GM19328 (cell line): ENCODE results near the gene ALDH1A1.

ENCODE experiments used
- ATAC-seq: cut with Tn5 transposase; IDR thresholded peaks from one replicate; pipeline ENCODE4 v1.9.1; 2021; ENCODE audit warnings: mild to moderate bottlenecking, moderate library complexity; ENCODE audit not compliant: unreplicated experiment

ALDH1A1 gene

DNA sequence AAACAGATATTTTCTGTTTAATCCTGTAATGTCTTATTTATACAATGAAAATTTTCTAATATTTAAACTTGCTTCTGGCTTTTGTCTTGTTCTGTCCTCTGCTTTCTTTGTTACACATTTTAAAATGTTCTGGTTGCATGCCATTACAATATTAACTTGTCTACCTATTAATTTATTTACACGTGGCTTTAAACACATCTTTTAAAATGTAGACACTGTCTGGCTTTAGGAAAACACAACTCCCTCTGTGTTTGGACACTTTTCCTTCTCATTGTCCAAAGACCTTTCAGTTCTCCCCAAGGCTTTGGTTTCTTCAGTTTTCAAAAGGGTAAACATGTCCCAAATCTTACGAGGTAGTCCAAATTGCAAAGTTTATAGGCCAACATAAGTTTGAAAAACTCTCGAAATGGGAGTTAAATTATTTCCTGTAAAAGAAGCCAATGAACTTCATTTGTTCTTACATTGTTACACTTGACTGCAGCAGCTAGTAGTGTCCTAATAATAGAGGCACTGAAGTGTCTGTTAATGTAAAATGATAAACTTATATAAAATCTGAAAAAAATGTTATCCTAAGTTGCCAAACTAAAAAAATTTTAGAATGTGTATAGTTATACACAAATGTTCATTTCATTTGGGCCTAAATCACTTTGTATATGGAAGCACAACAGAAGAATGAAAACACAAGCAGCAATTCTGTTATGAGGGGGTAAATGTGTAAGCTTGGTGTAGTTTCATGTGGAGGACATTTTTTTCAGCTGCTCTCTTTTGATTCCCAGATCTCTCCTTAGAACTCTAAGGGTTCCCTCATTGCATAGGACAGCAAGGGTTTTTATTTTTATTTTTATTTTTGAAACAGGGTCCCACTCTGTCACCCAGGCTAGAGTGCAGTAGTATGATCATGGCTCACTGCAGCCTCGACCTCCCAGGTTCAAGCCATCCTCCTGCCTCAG is 53.8 kb downstream of the ALDH1A1 start:
- ATAC-seq, result no peak

DNA sequence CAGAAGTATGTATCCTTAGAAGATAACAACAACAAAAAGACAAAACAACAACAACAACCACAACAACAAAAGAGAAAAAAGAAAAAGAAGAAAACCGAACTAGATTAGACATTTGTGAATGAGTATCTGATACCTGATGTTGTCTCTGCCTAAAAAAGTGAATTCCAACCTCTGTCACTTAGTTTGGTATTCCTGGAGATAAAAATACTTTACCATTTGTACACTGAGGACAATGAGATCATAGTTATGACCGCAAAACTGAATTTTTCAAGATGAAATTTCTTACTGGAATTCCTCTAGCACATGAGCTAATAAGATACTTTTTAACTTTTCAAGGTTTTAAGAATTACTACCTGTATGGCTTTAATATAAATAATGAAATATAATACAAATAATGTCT is 54.5 kb downstream of the ALDH1A1 start:
- ATAC-seq, result no peak

DNA sequence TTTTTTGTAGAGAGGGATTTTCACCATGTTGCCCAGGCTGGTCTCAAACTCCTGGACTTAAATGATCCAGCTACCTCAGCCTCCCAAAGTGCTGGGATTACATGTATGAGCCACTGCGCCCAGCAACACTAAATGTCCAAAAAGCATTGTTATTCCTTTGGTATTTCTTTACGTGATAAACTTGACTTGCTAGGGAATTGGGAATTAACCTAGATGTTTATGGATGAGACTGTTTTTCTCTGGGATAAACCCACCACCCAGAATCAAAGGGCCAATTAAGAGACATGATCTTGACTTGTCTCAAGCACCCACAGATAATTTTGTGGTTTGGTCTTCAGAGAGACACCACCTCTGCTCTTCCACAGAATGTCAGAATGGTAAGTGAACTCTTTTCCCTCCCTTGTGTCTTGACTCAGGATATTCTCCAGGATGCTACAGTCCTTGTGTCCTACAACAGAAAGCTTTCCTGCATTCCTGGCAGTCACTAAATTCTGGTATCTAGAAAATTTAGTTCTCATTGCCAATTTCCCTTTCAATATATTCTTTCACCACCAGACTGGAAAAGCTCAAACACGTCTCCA is 55.7 kb downstream of the ALDH1A1 start:
- ATAC-seq, result no peak

DNA sequence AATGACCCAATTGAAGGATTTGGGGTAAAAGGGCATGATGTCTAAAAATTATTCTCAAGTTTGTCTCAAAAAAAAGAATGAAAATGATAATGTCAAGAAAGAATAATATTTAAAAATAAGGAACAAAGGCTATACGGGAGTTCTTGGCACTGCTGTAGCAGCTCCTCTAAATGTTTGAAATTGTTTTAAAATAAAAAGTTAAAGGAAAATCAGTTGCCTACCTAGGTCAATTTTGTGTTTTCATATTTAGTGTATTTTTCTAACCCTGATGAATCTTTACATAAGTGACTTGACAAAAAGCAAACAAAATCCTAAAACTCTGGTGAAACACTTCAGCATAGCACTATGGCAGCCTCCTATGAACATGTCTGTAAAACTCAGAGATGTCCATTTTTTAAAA is 56.4 kb downstream of the ALDH1A1 start:
- ATAC-seq, result no peak

DNA sequence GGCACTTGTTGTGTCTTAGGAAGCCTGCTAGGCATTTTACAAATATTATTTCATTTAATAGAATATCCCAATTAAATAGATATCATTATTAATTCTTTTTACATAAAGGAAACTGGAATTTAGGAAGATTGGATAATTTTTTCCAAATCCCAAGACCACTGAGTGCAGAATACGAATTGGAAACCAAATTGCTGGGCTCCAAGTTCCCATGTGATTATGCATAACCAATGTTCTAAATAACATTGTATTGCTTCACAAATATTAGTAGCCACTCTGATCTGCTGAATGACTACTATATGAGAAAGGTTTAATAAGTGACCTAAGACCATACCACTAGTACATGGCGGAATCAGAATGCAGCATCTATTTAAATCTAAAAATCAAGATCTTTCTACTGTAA is 57.7 kb downstream of the ALDH1A1 start:
- no peak for ATAC-seq

DNA sequence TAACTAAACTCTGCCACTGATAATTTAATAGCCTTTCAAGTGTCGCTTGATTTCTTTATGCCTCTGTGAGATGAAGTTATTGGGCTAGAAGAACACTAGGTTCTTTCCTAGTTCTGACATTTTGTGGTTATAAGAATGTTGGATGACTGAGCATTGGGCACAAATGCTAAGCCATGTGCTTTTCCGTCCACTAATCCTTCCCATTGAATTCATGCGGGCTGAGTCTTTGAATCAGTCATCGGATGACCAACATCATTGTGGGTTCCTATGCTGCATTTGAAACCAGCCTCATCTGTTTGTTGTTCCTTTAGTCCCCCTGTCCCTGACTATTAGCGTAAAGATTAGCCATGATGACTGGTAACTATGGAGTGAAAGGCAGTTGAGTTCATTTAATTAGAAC is 58.5 kb downstream of the ALDH1A1 start:
- ATAC-seq, result no peak

DNA sequence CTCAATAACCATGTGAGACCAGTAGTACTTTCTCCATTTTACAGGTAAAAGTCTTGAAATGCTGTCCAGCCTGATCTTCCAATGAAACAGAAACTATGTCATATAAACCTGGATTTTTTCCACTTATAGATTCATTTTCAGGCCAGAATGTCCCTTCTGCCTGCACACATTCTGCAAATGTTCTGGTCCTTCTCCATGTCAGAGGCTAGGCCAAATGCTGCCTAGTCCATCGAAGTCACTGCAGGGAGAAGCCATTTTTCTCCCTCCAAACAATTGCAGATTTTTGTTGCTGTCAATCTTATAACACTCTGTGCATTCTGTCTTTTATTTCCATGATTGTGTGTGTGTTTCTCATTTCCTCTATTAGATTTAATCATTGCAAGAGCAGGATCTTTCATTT is 59.4 kb downstream of the ALDH1A1 start:
- ATAC-seq, result no peak

DNA sequence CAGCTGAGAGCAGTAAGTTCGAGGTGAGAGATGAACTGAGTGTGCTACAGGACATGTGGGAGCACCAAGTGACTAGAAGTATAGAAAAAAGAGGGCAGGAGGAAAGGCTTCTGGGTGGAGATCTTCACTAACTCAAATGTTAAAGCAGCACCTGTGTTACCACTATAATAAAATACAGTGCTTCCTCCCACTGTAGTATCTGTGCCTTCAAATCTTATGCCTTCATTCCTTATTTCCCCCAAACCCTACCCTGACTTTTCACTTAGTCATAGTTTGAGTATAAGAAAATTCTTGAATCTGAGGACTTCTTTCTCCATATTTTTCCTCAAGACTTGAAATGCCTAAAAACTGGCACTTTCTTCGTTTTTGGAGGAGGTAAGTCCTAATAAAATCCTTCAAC is 61.8 kb downstream of the ALDH1A1 start:
- ATAC-seq, result no peak

DNA sequence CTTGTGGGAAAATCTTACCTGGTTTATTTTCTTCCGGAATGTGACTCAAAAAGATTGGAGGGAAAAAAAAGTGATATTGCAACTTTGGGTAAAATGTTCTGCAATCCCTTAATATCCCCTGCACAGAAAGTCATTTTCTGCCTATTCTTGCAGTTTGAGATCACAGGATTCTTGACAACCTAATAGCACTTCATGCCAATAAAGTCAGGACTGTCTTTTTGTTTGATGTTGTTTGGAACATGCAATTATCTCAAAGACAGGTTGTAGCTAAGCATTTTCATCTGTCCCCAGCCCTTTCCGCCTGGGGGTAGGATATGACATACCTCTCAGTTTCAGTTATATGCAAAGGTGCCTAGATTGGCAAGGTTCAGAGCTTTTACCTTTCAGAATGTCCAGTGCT is 63.9 kb downstream of the ALDH1A1 start:
- no peak for ATAC-seq

DNA sequence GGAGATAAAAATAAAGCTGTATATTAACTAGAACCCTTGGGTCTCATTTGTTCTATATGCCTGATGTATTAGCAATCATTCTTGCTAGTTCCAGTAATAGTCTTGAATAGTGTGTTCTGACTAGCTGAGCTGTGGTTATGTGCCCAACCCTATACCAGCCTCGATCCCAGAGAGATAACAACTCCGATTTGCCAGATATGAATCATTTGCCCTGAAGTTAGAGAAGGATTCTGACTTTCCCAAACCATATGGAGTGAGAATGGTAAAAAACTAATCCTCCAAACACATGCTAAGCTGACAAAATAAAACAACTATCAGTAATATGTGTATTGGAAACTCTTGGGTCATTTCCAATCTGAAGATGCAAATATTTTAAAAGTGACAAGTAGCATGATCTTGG is 64.8 kb downstream of the ALDH1A1 start:
- ATAC-seq, result no peak

DNA sequence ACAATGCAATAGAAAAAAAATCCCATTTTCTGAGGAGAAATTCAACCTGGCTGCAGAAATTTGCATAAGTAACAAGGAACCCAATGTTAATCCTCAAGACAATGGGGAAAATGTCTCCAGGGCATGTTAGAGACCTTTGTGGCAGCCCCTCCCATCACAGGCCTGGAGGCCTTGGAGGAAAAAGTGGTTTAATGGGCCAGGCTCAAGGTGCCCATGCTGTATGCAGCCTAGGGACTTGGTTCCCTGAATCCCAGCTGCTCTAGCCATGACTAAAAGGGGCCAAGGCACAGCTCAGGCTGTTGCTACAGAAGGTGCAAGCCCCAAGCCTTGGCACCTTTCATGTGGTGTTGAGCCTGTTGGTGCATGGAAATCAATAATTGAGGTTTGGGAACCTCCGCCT is 66.5 kb downstream of the ALDH1A1 start:
- no peak for ATAC-seq

DNA sequence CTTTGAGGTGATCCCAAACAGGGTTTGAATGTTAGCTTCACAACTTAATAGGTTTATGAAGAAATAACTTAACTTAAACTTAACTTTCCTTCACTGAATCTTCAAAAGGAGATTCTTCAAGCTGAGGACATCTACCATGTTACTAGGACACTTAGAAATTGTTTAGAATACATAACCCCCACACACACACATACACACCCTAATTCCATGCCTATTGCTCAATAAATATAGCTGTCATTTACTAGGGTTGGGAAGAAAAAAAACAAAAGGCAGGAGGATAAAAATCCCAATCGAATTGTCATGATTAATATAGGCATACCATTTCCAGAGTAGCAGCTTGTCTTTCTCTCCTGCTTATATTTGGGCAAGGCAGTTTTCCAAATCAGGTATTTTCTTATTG is 68.3 kb downstream of the ALDH1A1 start:
- no peak for ATAC-seq

DNA sequence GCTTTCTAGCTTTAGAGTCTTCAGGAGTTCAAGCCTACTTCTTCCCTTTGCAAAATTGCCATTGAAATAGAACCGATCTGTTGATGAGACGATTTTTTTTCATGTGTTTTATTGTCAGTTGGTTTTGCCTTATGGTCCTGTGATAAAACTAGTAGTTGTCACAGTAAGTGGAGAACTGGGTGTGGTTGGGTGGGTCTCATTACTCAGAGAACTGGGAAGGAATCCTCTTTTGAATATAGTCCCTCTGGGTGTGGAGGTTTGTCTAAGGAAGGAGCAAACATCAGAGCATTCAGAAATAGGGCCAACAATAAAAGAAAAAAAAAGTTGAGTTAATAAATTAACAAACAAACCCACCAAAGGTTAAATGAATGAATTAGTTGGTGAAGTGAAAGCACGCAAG is 69.0 kb downstream of the ALDH1A1 start:
- ATAC-seq, result no peak

DNA sequence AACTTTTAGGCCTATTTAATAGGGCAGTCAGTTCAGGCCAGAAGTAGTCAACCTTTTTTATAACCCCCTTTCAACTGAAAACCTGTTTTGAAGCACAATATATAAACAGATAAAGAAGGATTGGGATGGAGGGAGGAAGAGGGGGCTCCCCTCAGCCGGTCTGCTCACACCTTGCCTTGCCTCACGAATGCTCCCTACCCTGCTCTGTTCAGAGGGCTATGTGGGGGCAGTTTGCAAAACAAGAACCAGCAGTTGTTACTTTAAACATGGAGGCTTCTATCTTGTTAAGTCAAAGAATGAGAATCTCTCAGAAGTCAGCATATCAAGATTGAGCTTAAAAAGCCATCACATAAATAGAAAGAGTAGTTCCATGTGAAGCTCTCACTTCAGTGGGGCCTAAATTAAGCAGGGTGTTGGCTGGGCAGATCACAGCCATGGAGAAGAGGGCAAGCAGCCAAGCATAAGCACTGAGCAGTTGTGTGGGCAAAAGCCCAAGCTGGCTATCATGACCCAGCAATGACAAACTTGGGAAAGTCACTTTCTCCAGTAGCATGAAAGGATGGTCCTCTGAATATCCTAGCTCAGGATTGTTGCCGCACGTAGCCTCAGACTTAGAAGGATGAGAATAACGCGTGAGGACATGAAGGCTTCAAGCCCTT is 70.6 kb downstream of the ALDH1A1 start:
- ATAC-seq, result no peak

DNA sequence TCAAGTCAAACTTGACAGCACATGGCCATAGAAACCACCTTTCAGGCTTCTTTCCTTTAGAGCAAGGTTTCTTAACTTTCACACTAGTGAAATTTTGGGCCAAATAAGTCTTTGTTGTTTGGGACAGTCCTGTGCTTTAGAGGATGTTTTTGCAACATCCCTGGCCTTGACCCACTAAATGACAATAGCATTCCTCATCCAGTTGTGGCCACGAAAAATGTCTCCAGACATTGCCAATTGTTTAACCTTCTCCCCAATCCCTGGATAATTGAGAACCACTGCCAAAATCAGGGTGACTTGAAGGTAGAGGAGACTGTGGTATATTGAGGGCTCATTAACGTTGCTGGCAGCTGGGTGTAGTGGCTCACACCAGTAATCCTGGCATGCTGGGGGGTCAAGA is 72.0 kb downstream of the ALDH1A1 start:
- ATAC-seq, result no peak

DNA sequence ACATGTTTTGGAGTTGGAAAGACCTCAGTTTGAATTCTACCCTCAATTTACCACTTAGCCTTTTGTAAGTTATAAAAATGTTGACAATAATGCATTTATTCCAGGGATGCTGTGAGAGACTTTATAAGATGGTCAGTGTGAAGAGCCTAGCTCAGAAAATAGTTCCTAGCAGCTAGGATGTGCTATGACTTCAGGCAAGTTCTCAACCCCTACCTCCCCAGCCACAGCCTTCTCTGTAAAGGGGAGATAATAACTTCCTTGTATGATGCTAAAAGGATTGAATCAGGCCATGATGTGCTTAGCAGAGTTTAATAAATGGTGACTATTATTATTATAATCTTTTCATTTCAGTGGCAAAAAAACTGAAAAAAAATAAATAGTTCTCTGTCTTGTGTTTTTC is 77.6 kb downstream of the ALDH1A1 start:
- ATAC-seq, result no peak

DNA sequence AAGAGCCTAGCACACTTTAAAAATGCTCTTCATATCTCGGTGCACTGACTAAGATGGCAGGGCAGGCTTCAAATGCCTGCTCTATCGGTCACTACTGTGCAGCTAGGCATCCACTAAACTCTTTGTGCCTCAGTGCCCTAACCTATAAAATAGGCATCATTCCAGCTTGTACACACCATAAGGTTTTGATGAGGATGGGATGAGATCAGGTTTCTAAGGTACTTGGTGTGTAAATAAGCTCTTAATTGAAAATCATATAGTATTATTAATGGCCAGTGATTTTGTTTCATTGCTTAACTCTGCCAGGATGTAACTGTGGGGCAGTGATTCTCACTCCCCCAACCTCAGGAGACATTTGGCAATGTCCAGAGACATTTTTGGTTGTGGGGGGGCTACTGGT is 78.5 kb downstream of the ALDH1A1 start:
- no peak for ATAC-seq

DNA sequence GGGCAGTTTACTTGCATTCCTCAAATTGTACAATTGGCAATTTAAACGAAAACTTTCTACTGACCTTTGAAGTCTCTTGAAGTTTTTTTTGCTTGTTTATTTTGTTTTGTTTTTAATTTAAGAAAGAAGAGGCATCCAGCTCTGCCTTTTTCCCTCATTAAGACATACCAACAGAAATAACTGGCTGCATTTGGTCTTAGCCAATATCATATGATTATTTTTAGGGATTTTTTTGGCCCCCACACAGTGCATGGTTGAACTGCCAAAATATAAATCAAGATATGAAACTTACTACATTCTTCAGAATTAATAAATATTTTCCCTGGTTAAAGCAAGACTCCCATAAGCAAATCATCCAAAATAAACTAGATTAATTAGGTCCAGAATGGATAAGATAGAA is 79.4 kb downstream of the ALDH1A1 start:
- no peak for ATAC-seq

DNA sequence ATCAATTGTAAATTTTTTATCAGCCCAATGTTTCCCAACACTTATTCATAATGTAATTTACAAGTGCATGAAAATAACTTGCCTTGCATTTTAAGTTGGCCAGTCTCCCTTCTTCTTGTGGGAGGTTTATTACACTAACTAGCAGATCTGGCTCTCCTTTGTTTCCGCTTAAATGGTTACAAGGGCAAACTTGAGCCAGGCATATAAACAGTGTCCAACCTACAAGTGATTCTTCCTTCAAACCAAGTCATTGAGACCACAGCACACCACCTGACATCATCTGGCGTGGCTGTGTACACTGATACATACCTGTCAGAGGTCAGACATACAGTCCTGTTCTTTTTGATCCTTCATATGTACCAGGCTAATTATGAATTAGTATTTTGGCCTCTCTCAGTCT is 80.1 kb downstream of the ALDH1A1 start:
- ATAC-seq, result no peak

DNA sequence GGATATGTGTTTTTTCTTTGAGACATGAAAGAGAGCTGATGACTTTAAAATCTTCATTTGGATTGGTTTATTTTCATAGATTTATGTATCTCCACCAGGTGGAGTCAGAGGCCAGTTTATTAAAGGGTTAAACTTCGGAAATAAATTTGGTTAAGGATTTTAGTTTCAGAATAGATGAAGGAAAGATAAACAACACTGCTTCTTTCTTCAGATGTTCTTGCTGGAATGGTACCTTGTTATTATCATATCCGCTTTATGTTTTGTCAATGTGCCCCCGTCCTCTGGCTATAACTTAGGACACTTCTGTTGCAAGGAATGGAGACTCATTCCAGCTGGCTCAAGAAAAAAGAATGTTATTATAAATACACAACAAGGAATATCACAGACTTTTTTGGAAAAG is 81.2 kb downstream of the ALDH1A1 start:
- no peak for ATAC-seq

DNA sequence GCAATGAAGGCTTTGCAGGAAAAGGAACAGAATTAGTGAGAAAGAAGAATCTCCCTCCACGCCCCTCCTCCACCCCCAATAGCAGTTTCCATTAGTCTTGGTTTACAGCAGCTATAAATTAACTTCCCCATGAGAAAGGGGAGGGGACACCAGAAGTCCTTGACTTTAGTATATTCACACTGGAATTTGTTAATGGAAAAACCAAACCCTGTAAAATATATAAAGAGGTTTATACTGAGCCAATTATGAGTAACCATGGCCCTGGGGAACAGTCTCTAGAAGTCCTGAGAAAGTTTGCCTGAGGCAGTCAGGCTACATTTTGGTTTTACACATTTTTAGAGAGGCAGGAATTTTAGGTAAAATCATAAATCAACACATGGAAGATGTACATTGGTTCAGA is 88.5 kb downstream of the ALDH1A1 start:
- ATAC-seq, result no peak

DNA sequence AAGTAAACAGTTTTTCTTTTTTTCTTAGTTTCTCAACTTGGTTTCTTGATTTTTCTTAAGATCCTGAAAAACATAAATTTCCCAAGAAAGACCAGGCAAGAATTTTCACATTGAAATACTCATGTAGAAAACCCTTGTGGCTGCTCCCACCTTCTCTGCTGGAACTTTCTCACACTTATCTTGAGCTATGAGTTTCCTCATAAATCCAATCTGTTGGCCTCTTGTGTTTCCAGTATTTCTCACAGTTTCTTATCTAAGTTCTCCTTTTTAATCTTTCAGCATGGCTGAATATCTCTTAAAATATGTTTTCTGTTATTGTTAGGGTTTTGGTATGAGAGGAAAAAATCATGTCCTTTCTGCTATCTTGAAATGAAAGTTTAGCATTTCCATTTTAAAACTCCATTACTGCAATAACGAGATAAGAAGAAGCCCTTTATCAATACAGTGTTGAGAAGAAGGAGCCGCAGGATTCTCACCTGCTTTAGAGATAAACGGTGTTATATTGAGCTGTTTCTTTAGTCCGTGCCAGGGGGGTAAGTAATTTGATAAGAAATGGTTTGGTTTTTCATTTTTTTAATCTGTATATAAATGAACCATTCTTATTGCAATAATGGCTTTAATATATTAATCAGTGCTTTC is 89.3 kb downstream of the ALDH1A1 start:
- no peak for ATAC-seq
